Caco-2 (cell line): ENCODE results near the gene TSPAN9. TPM values are rescaled to one million over a fixed set of nuclear protein-coding genes. Genes with fewer than 3 reads are reported as not detected.

Source experiments
- BruUV-seq: library from RNA; stranded (reverse); fragments of 400-500 nt; replicated peaks from 2 replicates; lab custom pipeline; 2021; lab: Mats Ljungman, UMichigan
- CTCF ChIA-PET: fragments of 300-600 bp; sonication (Branson Sonifier 250); formaldehyde crosslinking; loops from one replicate; lab custom pipeline; 2022; ENCODE audit warnings: antibody characterized with exemption; lab: Charles Lee
- POLR2A ChIA-PET: fragments of 300-600 bp; sonication (Branson Sonifier 250); formaldehyde crosslinking; loops from one replicate; lab custom pipeline; 2022; ENCODE audit warnings: antibody characterized with exemption; lab: Charles Lee
- DNase-seq, 2 experiments: peaks; one replicate each; pipeline versions ENCODE4 v3.0.0 to v3.0.0-alpha.2; 2020 to 2022
- H3K27me3 ChIP-seq: replicated peaks from 2 replicates; pipeline ENCODE4 v1.6.0; 2011; ENCODE audit warnings: low read length; ENCODE audit not compliant: control insufficient read depth, insufficient read depth
- H3K36me3 ChIP-seq: 2 replicates; pipeline ENCODE4 v1.5.1; 2011; ENCODE audit warnings: low read length; ENCODE audit not compliant: control insufficient read depth, insufficient read depth
- H3K4me1 ChIP-seq: fragments of 250-450 bp; sonication (Bioruptor Pico); 2 replicates; pipeline ENCODE4 v1.5.1; 2020; ENCODE audit warnings: mild to moderate bottlenecking
- H3K4me3 ChIP-seq: 2 replicates; pipeline ENCODE4 v1.5.1; 2011; ENCODE audit warnings: low read depth, mild to moderate bottlenecking, control low read depth, low read length
- H3K9me3 ChIP-seq: fragments of 250-450 bp; sonication (Bioruptor Pico); 2 replicates; pipeline ENCODE4 v1.5.1; 2020; ENCODE audit warnings: mild to moderate bottlenecking, moderate library complexity
- H3K27ac Mint-ChIP-seq: one replicate; pipeline ENCODE4 v1.8.0; 2022; ENCODE audit warnings: mixed read lengths; ENCODE audit not compliant: unreplicated experiment
- H3K27me3 Mint-ChIP-seq: one replicate; pipeline ENCODE4 v1.8.0; 2022; ENCODE audit warnings: mixed read lengths; ENCODE audit not compliant: insufficient read depth, unreplicated experiment
- H3K36me3 Mint-ChIP-seq: one replicate; pipeline ENCODE4 v1.8.0; 2022; ENCODE audit warnings: mild to moderate bottlenecking, mixed read lengths; ENCODE audit not compliant: insufficient read depth, unreplicated experiment
- H3K4me1 Mint-ChIP-seq: one replicate; pipeline ENCODE4 v1.8.0; 2022; ENCODE audit warnings: low read depth, mixed read lengths; ENCODE audit not compliant: unreplicated experiment
- H3K4me3 Mint-ChIP-seq: one replicate; pipeline ENCODE4 v1.8.0; 2022; ENCODE audit warnings: mild to moderate bottlenecking, moderate library complexity, mixed read lengths; ENCODE audit not compliant: unreplicated experiment
- H3K9me3 Mint-ChIP-seq: one replicate; pipeline ENCODE4 v1.8.0; 2022; ENCODE audit warnings: mixed read lengths; ENCODE audit not compliant: unreplicated experiment
- intact Hi-C: fragments of 100-400 bp; cut with micrococcal nuclease; formaldehyde crosslinking; loops from one replicate; pipeline ENCODE4 v1.10.0; 2022; ENCODE audit not compliant: unreplicated experiment
- total RNA-seq: library from RNA; stranded (reverse); gene quantifications from 2 replicates; pipeline ENCODE4 v1.2.3, GENCODE V29; 2022
- TF ChIP-seq, protein P1 (sequence below), 2 experiments: fragments of 200-600 bp in 1 of 2; IDR thresholded peaks; 1 replicate in 1 of 2; 2 replicates in 1 of 2; pipeline versions ENCODE4 v1.5.1 to v1.8.0; 2011 to 2022; ENCODE audit warnings: antibody characterized with exemption in 1 of 2, control low read depth in 1 of 2, inconsistent platforms in 1 of 2, low read depth in 1 of 2, low read length in 1 of 2, mild to moderate bottlenecking in 1 of 2, moderate library complexity in 1 of 2; ENCODE audit not compliant: insufficient read depth in 1 of 2, severe bottlenecking in 1 of 2, unreplicated experiment in 1 of 2

Gene TSPAN9
- total RNA-seq, 1 experiment from 2014 or later: 49.1 TPM

DNA sequence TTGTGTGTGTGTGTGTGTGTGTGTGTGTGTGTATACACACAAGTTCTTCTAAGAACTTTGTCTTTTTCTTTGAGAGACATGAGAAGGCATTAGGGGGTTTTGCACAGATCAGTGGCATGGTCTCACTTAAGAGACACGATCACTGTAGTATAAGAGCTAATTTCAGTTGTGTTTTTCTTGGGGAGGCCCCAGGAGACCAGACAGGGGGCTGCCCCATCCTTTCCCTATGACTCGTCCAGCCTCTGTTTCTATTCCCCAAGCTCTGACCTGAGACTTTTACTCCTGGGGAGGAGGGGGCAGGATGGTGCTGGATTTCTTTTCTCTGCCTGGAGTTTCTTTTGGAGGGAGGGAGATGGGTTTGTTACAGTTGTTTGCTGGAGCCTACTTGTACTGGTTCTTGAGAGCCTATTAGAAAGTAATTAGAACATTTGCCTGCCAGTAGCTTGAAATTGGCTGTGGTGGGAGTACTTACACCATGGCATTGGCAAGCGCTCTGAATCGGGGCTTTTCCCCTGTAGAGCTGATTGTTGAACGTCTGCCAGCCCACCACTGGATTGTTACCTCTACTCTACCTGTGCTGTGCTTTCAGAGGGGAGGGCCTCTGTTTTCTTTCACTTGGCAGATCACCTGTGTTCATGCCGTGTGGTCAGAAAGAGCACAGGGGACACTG, 109.5 kb downstream of the TSPAN9 start:
- Histone ChIP-seq H3K4me3 (no peak overlapping the region), H3K36me3 (no peaks in the 10 kb centered on the region), H3K9me3 (no peaks in the 10 kb centered on the region), H3K27me3 (no peaks in the 10 kb centered on the region), H3K4me1 (no peaks in the 10 kb centered on the region)
- Mint-ChIP-seq H3K36me3 (no peaks in the 10 kb centered on the region), H3K4me1 (peaks cover 6% of the 10 kb centered on the region), H3K4me3 (no peak overlapping the region), H3K9me3 (no peaks in the 10 kb centered on the region), H3K27ac (no peak overlapping the region), H3K27me3 (no peaks in the 10 kb centered on the region)
- DNase-seq: no peak
- POLR2A ChIA-PET: no interaction called here
- no TSS peak for BruUV-seq
- TF ChIP-seq, protein P1, sequence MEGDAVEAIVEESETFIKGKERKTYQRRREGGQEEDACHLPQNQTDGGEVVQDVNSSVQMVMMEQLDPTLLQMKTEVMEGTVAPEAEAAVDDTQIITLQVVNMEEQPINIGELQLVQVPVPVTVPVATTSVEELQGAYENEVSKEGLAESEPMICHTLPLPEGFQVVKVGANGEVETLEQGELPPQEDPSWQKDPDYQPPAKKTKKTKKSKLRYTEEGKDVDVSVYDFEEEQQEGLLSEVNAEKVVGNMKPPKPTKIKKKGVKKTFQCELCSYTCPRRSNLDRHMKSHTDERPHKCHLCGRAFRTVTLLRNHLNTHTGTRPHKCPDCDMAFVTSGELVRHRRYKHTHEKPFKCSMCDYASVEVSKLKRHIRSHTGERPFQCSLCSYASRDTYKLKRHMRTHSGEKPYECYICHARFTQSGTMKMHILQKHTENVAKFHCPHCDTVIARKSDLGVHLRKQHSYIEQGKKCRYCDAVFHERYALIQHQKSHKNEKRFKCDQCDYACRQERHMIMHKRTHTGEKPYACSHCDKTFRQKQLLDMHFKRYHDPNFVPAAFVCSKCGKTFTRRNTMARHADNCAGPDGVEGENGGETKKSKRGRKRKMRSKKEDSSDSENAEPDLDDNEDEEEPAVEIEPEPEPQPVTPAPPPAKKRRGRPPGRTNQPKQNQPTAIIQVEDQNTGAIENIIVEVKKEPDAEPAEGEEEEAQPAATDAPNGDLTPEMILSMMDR (IDR thresholded peaks at IDR 0.05; ENCODE audit: insufficient read depth in 1 of 2, low read depth in 1 of 2, low read length in 1 of 2, severe bottlenecking in 1 of 2, unreplicated experiment in 1 of 2): no peak
- CTCF ChIA-PET: interaction anchor here (0.6 to 1.1 kb wide), 3 partner anchors 13 to 114 kb away, joined by 3 read pairs; no protein-coding TSS in a partner anchor
- intact Hi-C loops: no loop called here

DNA sequence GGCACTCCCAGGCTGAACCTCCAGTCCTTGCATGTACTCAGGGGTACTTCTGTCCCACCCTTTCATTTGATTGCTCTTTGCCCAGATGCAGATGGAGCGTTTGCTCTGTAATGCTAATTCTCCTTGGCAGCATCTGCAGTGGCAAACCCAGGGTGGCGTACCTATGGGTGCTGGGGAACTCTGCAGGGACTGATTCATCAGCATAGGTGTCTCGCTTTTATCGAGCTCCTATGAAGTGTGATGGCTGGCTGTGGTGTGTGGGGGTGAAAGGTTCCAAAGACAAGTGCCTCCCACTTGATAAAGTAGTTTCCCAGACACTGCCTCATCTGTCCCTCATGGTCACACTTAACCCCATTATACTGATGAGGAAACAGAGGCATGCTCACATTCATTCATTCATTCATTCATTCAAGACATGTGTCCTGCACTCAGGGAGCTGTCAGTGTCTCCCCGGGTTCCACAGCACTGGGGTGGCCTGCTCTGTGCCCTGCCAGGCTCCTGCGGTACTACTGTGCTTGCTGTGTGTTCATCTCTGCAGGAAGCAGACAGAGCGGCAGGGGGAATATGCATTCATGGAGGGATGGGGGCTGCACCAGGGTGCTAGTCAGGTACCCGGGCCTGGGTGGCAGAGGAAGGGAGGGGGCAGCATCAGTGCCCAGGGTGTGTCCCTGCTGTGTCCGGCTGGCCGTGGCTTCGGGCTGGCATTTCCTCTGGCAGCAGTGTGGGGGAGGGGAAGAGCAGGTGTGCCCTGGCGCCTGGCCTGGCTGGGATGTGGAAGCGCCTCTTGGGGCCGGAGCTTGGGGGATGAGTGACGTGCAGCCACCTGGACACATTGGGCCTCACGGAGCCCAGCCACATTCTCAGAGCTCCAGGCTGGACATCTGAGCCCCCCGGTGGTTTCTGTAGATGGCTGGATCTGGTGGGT, 110.9 kb downstream of the TSPAN9 start:
- Histone ChIP-seq H3K36me3 (no peaks in the 10 kb centered on the region), H3K27me3 (no peaks in the 10 kb centered on the region), H3K4me1 (no peaks in the 10 kb centered on the region), H3K9me3 (no peaks in the 10 kb centered on the region), H3K4me3 (no peak overlapping the region)
- DNase-seq: no peak
- ChIA-PET CTCF (interaction anchor here (0.6 to 1.1 kb wide), 2 partner anchors 15 to 558 kb away, joined by 3 read pairs; no protein-coding TSS in a partner anchor), POLR2A (no interaction called here)
- intact Hi-C loops: no loop called here
- no peaks in the 10 kb centered on the region for H3K27me3 Mint-ChIP-seq
- BruUV-seq: no TSS peak
- H3K36me3 Mint-ChIP-seq: no peaks in the 10 kb centered on the region
- TF ChIP-seq, protein P1 (IDR thresholded peaks at IDR 0.05; ENCODE audit: insufficient read depth in 1 of 2, low read depth in 1 of 2, low read length in 1 of 2, severe bottlenecking in 1 of 2, unreplicated experiment in 1 of 2): no peak
- no peaks in the 10 kb centered on the region for H3K9me3 Mint-ChIP-seq
- no peak overlapping the region for H3K27ac Mint-ChIP-seq
- H3K4me1 Mint-ChIP-seq: peaks cover 6% of the 10 kb centered on the region
- no peak overlapping the region for H3K4me3 Mint-ChIP-seq

DNA sequence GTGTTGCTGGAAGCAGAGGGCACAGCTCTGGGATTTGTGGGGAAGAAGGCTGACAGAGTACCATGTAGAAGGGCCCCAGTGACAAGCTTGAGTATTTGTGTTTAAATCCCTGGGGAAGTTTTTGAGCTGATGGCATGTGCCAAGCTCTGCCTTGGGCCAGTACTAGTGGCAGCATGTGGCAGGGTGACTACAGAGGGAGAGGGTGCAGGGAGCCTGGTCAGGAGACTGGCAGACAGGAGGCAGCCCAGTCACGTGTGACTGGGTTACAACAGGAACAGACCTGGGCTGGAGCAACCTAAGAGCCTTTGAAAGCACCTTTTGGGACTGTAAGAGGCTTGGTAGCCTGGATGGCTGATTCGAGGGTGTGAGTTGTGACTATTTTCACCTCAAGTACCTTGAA, 112.1 kb downstream of the TSPAN9 start:
- no peak overlapping the region for H3K4me3 ChIP-seq
- H3K36me3 Mint-ChIP-seq: no peaks in the 10 kb centered on the region
- H3K4me3 Mint-ChIP-seq: no peak overlapping the region
- H3K9me3 ChIP-seq: no peaks in the 10 kb centered on the region
- H3K27me3 Mint-ChIP-seq: no peaks in the 10 kb centered on the region
- ChIA-PET POLR2A (no interaction called here), CTCF (no interaction called here)
- H3K4me1 ChIP-seq: no peaks in the 10 kb centered on the region
- no peak for DNase-seq
- H3K36me3 ChIP-seq: no peaks in the 10 kb centered on the region
- H3K27me3 ChIP-seq: no peaks in the 10 kb centered on the region
- BruUV-seq: no TSS peak
- H3K4me1 Mint-ChIP-seq: peaks cover 6% of the 10 kb centered on the region
- no peaks in the 10 kb centered on the region for H3K9me3 Mint-ChIP-seq
- no peak overlapping the region for H3K27ac Mint-ChIP-seq
- TF ChIP-seq, protein P1 (IDR thresholded peaks at IDR 0.05; ENCODE audit: insufficient read depth in 1 of 2, low read depth in 1 of 2, low read length in 1 of 2, severe bottlenecking in 1 of 2, unreplicated experiment in 1 of 2): no peak
- intact Hi-C loops: no loop called here
